ENCODE results near the gene FH.

DNA sequence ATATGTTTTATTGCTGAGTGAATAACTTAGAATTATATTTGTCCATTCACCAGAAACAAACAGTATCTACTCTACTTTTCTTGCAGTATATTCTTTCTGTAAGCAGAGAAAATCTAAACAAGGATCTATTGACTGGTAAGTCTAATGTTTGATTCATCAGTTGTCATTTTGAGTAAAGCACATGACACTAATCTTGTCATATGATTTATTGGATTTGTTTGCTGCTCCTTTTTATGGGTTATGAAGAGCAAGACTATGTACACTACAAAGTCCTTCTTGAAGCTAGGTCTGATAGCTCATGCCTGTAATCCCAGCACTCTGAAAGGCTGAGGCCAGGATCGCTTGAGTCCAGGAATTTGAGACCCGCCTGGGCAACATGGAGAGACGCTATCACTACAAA is 36.0 kb upstream of the FH start:
- no peak for TF ChIP-seq POLR2A (IDR thresholded peaks at IDR 0.05)
- TF ChIP-seq, protein P1, sequence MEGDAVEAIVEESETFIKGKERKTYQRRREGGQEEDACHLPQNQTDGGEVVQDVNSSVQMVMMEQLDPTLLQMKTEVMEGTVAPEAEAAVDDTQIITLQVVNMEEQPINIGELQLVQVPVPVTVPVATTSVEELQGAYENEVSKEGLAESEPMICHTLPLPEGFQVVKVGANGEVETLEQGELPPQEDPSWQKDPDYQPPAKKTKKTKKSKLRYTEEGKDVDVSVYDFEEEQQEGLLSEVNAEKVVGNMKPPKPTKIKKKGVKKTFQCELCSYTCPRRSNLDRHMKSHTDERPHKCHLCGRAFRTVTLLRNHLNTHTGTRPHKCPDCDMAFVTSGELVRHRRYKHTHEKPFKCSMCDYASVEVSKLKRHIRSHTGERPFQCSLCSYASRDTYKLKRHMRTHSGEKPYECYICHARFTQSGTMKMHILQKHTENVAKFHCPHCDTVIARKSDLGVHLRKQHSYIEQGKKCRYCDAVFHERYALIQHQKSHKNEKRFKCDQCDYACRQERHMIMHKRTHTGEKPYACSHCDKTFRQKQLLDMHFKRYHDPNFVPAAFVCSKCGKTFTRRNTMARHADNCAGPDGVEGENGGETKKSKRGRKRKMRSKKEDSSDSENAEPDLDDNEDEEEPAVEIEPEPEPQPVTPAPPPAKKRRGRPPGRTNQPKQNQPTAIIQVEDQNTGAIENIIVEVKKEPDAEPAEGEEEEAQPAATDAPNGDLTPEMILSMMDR (IDR thresholded peaks at IDR 0.05) = no peak
- no peak for TF ChIP-seq EP300 (IDR thresholded peaks at IDR 0.05)
- no peak for TF ChIP-seq POLR2AphosphoS5 (IDR thresholded peaks at IDR 0.05)

All from stomach (tissue), 4 donors.